Neural cell (in vitro differentiated cells): ENCODE measurements around the gene SUFU. TPM values are rescaled to one million over a fixed set of nuclear protein-coding genes. Genes with fewer than 3 reads are reported as not detected.

ENCODE experiments used
- H2AFZ ChIP-seq: fragments of 200-600, 300-800 bp; sonication (generic), shearing (Covaris generic); 2 replicates; pipeline ENCODE4 v1.6.0; 2014; ENCODE audit warnings: low read depth, mild to moderate bottlenecking, antibody characterized with exemption, low read length, moderate library complexity
- H3F3A ChIP-seq: fragments of 200-600 bp; shearing (Covaris generic); 2 replicates; pipeline ENCODE4 v1.6.1; 2016; ENCODE audit warnings: mild to moderate bottlenecking, moderate library complexity, mixed read lengths, antibody characterized with exemption, low read length; ENCODE audit not compliant: insufficient read depth, poor library complexity, severe bottlenecking
- H3K27ac ChIP-seq: fragments of 200-600, 300-800 bp; sonication (generic), shearing (Covaris generic); 2 replicates; pipeline ENCODE4 v1.5.1; 2014; ENCODE audit warnings: mild to moderate bottlenecking, low read length, moderate library complexity
- H3K27me3 ChIP-seq: fragments of 300-800, 200-600 bp; sonication (generic), shearing (Covaris generic); 2 replicates; pipeline ENCODE4 v1.6.0; 2014; ENCODE audit warnings: mild to moderate bottlenecking, low read depth, low read length, moderate library complexity; ENCODE audit not compliant: insufficient read depth
- H3K36me3 ChIP-seq: fragments of 300-800, 200-600 bp; sonication (generic), shearing (Covaris generic); 2 replicates; pipeline ENCODE4 v1.5.1; 2014; ENCODE audit warnings: mild to moderate bottlenecking, antibody characterized with exemption, low read length, moderate library complexity; ENCODE audit not compliant: insufficient read depth
- H3K4me2 ChIP-seq: fragments of 300-800, 200-600 bp; sonication (generic), shearing (Covaris generic); 2 replicates; pipeline ENCODE4 v1.6.0; 2014; ENCODE audit warnings: mild to moderate bottlenecking, low read length
- H3K4me3 ChIP-seq: fragments of 300-800, 200-600 bp; sonication (generic), shearing (Covaris generic); 2 replicates; pipeline ENCODE4 v1.5.1; 2014; ENCODE audit warnings: mild to moderate bottlenecking, low read length, moderate library complexity
- H3K79me2 ChIP-seq: fragments of 200-600 bp; shearing (Covaris generic); replicated peaks from 2 replicates; pipeline ENCODE4 v1.6.0; 2014; ENCODE audit warnings: mild to moderate bottlenecking, low read length, moderate library complexity; ENCODE audit not compliant: insufficient read depth
- H3K9ac ChIP-seq: fragments of 300-800, 200-600 bp; sonication (generic), shearing (Covaris generic); 2 replicates; pipeline ENCODE4 v1.6.1; 2016; ENCODE audit warnings: mild to moderate bottlenecking, low read length, mixed read lengths
- H3K9me2 ChIP-seq: fragments of 200-600 bp; shearing (Covaris generic); 2 replicates; pipeline ENCODE4 v1.6.1; 2016; ENCODE audit warnings: mild to moderate bottlenecking, low read length, mixed read lengths; ENCODE audit not compliant: insufficient read depth
- H3K9me3 ChIP-seq: fragments of 200-600, 300-800 bp; sonication (generic), shearing (Covaris generic); 2 replicates; pipeline ENCODE4 v1.6.1; 2016; ENCODE audit warnings: mild to moderate bottlenecking, mixed run types, low read length, moderate library complexity, mixed read lengths
- H4K20me1 ChIP-seq: fragments of 200-600 bp; shearing (Covaris generic); 2 replicates; pipeline ENCODE4 v1.6.1; 2016; ENCODE audit warnings: mild to moderate bottlenecking, mixed run types; ENCODE audit not compliant: insufficient read depth
- EP300 ChIP-seq: fragments of 450-650 bp; conservative IDR thresholded peaks from 2 replicates; pipeline ENCODE4 v1.6.1; 2014; ENCODE audit warnings: antibody characterized with exemption, mild to moderate bottlenecking, moderate library complexity; ENCODE audit not compliant: poor library complexity, severe bottlenecking
- EZH2 ChIP-seq: fragments of 200-600, 300-800 bp; shearing (Covaris generic), sonication (generic); IDR thresholded peaks from 2 replicates; pipeline ENCODE4 v1.6.1; 2014; ENCODE audit warnings: antibody characterized with exemption, low read length, borderline replicate concordance, mild to moderate bottlenecking; ENCODE audit not compliant: insufficient read depth, poor library complexity, severe bottlenecking
- MXI1 ChIP-seq: fragments of 450-650 bp; conservative IDR thresholded peaks from 2 replicates; pipeline ENCODE4 v1.6.1; 2014; ENCODE audit warnings: antibody characterized with exemption, mild to moderate bottlenecking; ENCODE audit not compliant: poor library complexity, severe bottlenecking
- POLR2AphosphoS5 ChIP-seq: IDR thresholded peaks from 2 replicates; pipeline ENCODE4 v1.6.1; 2012
- RAD21 ChIP-seq: fragments of 450-650 bp; conservative IDR thresholded peaks from 2 replicates; pipeline ENCODE4 v1.6.1; 2014; ENCODE audit warnings: antibody characterized with exemption, mild to moderate bottlenecking, moderate library complexity
- SMC3 ChIP-seq: fragments of 450-650 bp; conservative IDR thresholded peaks from 2 replicates; pipeline ENCODE4 v1.6.1; 2014; ENCODE audit warnings: antibody characterized with exemption, mild to moderate bottlenecking, moderate library complexity; ENCODE audit not compliant: poor library complexity
- TAF1 ChIP-seq: IDR thresholded peaks from 2 replicates; pipeline ENCODE4 v1.6.1; 2012; ENCODE audit warnings: low read depth
- polyA plus RNA-seq: library from polyadenylated mRNA; depleted of rRNA; stranded (reverse); fragments of >200 nt; gene quantifications from 2 replicates; pipeline ENCODE4 v1.2.3, GENCODE V29; 2014
- TF ChIP-seq, protein P1 (sequence below): IDR thresholded peaks from 2 replicates; pipeline ENCODE4 v1.6.1; 2012; ENCODE audit warnings: borderline replicate concordance
- TF ChIP-seq, protein P2 (sequence below): fragments of 450-650 bp; IDR thresholded peaks from 2 replicates; pipeline ENCODE4 v1.5.1; 2014; ENCODE audit warnings: antibody characterized with exemption, mild to moderate bottlenecking, moderate library complexity; ENCODE audit not compliant: poor library complexity, severe bottlenecking

SUFU gene
- polyA plus RNA-seq, 1 donor from 2014 or later = 4.8 TPM

DNA sequence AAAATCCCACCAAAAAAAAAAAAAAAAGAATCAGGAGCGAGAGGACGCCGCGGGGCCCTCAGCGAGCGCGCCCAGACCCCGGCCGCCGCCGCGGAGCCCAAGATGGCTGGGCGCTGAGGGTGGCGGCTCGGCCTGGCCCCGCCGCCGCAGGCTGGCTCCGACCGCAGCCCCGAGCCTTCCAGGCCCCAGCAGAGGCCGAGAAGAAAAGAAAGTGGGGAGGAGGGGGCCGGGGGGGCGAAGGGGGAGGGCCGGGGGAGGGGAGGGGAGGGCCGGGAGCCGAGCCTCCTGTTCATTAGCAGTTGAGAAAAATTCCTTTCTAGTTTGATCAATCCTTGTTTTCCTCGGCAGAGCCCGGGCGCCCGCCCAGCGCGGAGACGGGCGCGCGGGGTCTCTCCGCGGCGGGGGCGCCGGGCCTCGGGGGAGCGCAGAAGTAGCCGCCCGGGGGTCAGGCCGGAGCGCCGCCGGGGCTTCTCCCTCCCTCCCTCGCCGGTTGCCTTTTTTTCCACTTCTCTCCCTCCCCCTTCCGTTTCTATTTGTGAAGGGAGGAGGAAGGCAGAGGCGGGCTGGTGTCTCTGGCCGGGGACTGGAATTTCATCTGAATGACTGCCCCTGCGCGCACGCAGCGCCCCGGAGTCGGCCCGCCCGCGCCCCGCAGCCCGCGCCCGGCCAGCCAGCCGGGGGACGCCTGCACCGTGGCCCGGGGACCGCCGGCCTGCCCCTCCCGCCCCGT, 139.7 kb downstream of the SUFU start:
- no peaks in the 10 kb centered on the region for H3F3A ChIP-seq
- H3K4me2 ChIP-seq = peak overlapping the region; percentile 48
- no peaks in the 10 kb centered on the region for H3K27me3 ChIP-seq
- no peaks in the 10 kb centered on the region for H3K9me2 ChIP-seq
- H3K4me3 ChIP-seq = peak overlapping the region; percentile 97
- peaks cover 14% of the 10 kb centered on the region for H4K20me1 ChIP-seq
- H3K9me3 ChIP-seq = no peaks in the 10 kb centered on the region
- H3K79me2 ChIP-seq = peaks cover 53% of the 10 kb centered on the region
- peak overlapping the region; percentile 99 for H3K27ac ChIP-seq
- TF ChIP-seq EP300 = no peak
- TF ChIP-seq, protein P1, sequence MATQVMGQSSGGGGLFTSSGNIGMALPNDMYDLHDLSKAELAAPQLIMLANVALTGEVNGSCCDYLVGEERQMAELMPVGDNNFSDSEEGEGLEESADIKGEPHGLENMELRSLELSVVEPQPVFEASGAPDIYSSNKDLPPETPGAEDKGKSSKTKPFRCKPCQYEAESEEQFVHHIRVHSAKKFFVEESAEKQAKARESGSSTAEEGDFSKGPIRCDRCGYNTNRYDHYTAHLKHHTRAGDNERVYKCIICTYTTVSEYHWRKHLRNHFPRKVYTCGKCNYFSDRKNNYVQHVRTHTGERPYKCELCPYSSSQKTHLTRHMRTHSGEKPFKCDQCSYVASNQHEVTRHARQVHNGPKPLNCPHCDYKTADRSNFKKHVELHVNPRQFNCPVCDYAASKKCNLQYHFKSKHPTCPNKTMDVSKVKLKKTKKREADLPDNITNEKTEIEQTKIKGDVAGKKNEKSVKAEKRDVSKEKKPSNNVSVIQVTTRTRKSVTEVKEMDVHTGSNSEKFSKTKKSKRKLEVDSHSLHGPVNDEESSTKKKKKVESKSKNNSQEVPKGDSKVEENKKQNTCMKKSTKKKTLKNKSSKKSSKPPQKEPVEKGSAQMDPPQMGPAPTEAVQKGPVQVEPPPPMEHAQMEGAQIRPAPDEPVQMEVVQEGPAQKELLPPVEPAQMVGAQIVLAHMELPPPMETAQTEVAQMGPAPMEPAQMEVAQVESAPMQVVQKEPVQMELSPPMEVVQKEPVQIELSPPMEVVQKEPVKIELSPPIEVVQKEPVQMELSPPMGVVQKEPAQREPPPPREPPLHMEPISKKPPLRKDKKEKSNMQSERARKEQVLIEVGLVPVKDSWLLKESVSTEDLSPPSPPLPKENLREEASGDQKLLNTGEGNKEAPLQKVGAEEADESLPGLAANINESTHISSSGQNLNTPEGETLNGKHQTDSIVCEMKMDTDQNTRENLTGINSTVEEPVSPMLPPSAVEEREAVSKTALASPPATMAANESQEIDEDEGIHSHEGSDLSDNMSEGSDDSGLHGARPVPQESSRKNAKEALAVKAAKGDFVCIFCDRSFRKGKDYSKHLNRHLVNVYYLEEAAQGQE = no peak
- TF ChIP-seq, protein P2, sequence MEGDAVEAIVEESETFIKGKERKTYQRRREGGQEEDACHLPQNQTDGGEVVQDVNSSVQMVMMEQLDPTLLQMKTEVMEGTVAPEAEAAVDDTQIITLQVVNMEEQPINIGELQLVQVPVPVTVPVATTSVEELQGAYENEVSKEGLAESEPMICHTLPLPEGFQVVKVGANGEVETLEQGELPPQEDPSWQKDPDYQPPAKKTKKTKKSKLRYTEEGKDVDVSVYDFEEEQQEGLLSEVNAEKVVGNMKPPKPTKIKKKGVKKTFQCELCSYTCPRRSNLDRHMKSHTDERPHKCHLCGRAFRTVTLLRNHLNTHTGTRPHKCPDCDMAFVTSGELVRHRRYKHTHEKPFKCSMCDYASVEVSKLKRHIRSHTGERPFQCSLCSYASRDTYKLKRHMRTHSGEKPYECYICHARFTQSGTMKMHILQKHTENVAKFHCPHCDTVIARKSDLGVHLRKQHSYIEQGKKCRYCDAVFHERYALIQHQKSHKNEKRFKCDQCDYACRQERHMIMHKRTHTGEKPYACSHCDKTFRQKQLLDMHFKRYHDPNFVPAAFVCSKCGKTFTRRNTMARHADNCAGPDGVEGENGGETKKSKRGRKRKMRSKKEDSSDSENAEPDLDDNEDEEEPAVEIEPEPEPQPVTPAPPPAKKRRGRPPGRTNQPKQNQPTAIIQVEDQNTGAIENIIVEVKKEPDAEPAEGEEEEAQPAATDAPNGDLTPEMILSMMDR = no peak
- TF ChIP-seq RAD21 = no peak
- no peak overlapping the region for H2AFZ ChIP-seq
- H3K9ac ChIP-seq = peak overlapping the region; percentile 99
- H3K36me3 ChIP-seq = no peaks in the 10 kb centered on the region

DNA sequence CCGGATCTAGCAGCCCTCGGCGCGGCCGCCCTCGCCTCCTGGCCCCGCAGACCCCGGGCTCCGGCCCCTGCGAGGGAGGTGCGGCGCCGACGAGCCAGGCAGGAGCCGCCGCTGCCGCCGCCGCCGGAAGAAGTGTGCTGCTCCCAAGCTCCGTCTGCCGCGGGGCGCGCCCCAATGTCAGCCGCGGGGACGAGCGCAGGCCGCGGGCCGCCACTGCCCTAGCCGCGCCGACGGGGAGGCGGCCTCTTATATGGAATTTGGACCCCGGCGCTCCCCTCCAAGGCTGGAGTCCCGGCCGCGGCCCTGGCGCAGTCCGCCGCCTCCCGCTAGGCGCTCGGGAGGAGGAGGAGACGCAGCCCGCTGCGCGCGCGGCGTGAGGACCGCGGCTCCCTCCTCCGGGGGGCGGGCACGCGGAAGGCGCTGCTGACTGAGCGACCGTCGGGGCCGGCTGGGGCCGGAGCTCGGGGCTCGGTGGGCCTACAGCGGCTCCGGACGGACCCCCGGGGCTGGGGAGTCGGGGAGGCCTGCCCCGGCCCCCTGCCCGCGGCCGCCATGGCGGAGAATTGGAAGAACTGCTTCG, 140.4 kb downstream of the SUFU start, which contains the start of gene TRIM8:
Gene TRIM8 (plus strand): TSS at position 414 of the 580 bp plus-strand sequence. CDS start 139 bp downstream, at position 553.
- Histone ChIP-seq H3K4me2 (peak within 1 kb of the TSS; percentile 93), H3K27ac (peak within 1 kb of the TSS; percentile 99), H3K27me3 (no peaks in the 10 kb centered on the region), H3K9me2 (no peaks in the 10 kb centered on the region), H2AFZ (no peak within 1 kb of the TSS), H3K4me3 (peak within 1 kb of the TSS; percentile 97), H3K36me3 (no peaks in the 10 kb centered on the region), H3K79me2 (peaks cover 60% of the 10 kb centered on the region), H3F3A (no peaks in the 10 kb centered on the region), H4K20me1 (peaks cover 16% of the 10 kb centered on the region), H3K9ac (peak within 1 kb of the TSS; percentile 99), H3K9me3 (no peaks in the 10 kb centered on the region)
- TF ChIP-seq SMC3 (no peak), EP300 (no peak), TAF1 (no peak), POLR2AphosphoS5 (no peak), EZH2 (no peak), RAD21 (no peak), MXI1 (no peak)
- TF ChIP-seq, protein P2 = no peak
- TF ChIP-seq, protein P1 = no peak
